Hematopoietic multipotent progenitor cell treated with erythropoietin and hydrocortisone succinate and interleukin-3 and kit ligand, for 4 days (in vitro differentiated cells): ENCODE measurements around the gene ULBP1.
"Not testable (repeated sequence)": the region's sequence is repeated elsewhere in the genome, so short reads cannot be mapped to it uniquely, and the experiment has no call there.

Source experiments
- DNase-seq: peaks from one replicate; pipeline ENCODE4 v3.0.0-alpha.2; 2015

Gene ULBP1

DNA sequence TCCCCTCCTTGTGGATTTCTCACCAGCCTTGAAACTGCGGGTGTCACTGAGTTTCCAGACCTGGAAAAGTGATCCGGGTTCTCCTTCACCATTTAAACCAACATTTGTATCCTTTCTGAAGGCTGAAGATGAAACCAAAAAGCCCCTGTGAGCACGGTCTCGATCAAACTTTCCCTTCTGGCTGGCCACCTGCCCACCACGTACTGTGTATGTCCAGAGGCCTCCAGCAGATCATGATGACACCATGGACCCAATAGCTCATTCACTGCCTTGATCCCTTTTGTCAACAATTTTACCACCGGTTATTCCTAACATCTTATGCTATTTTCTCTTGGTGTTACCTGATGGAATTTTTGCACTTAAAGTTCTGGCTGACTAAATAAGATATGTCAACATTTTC lies 15.6 kb downstream of the ULBP1 start:
- DNase-seq, result no peak

DNA sequence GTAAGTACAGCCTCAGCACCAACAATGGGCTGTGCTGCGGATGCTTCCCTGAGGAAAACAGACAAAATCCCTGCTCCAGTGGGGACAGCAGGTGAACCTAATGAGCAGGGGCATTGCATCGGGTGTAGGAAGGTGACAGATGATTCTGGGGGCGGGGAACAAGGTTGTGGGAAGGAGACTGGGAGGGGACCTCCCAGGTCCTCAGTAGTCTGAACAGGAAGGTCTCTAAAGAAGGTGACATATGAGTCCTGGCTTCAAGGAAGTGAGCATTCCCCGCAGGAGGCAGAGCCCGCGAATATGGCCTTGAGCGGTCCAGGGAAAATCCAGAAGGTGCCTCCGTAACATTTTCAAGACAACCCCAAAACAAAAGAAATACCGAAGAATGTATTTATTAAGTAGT lies 19.4 kb downstream of the ULBP1 start:
- no peak for DNase-seq

DNA sequence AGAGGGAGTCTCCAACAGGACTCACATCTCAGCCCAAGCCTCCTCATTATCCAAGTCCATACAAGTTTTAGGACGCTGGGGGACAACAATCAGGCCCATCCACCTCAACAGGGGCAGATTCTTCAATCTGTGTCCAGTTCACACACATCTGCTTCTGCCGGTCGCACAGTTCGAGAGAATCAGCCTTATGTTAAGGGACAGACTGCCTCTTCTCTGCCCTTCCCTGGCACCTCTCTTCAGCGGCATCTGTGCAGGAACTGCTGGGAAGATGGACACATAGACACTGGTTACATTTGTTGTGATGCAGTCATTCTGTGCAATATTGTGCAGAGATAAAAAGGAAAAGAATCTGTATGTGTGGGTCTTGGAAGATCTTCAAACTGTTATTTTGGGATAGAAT lies 21.0 kb downstream of the ULBP1 start:
- no peak for DNase-seq

DNA sequence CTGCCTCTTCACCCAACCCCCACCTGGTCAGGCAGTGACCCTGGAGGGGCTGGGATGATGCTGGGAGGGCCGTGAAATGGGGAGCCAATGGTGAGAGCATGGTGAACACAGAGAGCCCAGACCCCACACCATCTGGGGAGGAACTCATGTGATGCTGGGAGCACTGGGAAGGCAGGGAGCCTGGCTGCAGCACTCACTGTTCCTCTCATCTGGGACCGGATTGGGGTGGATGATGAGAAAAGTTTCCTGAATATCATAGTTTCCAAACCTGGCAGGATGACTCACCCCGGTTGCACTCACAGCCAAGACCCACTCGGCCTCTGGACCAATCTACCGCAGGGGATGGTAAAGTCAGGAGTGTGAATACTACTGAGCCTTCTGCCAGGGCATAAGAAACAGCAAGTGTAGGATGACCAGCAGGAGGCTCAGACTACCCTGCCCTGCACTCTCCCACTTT lies 21.8 kb downstream of the ULBP1 start:
- DNase-seq, result no peak

DNA sequence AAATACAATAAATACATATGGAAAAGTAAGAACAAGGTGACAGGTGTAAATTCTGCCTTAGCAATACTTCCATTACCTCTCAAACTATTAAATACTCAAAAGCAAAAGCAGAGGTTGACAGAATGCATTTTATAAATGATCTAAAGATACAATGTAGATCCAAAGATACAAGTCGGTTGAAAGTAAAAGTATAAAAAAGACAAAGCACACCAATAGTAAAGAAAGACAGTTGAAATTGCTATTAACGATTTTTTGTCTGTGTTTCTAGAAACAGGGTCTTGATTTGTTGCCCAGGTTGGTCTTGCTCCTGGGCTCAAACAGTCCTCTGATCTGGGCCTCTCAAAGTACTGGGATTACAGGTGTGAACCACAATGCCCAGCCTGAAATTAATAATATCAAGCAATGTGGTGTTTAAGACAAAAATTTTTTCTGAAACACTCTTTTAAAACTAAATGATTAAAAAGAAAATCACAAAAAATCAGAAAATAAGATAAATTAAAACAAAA lies 23.9 kb downstream of the ULBP1 start:
- DNase-seq, result no peak

DNA sequence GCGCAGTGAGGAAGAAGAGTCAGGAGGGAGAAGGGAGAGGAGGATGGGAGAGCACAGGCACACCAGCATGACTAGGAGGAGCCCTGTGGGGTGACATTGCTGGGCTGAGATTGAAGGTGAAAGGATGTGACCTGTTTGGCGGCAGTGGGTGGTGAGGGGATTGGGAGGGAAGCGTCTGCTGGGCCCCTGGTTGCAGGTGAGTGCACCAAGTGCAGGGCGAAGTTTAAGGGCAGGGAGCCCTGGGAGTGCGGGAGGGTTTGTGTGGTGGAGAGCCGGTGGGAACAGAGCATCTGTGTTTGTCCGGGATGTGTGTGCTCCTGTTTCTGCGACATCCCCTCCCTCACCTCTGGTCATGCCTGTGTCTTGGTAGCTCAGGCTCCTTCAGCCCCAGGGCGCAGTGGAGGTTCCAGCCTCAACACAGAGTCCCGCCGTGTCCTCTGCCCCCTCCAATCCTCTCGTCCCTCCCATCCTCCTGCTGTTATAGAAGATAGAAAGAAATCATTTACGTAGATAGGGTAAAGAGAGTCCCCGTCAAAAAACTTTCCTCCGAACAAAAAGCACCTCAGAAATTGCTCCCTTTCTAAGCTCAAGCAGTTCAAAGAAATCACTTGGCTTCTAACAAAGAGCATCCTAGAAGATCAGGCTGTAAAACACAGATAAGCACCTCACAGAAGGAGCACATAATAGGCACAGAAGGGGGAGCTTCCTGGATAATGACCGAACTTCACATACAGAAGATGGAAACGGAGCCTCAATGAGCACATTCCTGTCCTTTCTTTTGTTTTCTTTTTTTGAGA lies 25.0 kb downstream of the ULBP1 start:
- DNase-seq, result no peak

DNA sequence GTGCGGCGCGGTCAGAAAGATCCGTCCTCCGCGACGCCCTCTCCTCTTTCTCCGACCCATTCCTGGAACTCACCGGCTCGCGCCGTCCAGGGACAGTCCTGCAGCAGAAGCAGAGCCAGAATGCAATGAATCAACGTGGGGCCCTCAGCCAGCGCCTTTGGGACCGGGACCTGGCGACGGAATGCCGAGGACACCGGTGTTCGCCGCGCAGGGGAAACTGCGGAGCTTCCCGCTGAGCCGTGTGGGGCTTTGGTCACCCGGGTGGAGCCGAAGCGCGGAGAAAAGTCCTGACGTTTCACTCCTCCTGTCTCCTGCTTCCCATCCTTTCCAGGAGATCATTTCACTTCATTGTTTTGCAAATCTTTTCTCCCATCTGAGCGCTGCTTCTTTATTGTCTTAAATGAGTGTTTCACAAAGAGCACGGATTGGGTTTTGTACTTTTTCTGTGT lies 26.5 kb downstream of the ULBP1 start:
- no peak for DNase-seq

DNA sequence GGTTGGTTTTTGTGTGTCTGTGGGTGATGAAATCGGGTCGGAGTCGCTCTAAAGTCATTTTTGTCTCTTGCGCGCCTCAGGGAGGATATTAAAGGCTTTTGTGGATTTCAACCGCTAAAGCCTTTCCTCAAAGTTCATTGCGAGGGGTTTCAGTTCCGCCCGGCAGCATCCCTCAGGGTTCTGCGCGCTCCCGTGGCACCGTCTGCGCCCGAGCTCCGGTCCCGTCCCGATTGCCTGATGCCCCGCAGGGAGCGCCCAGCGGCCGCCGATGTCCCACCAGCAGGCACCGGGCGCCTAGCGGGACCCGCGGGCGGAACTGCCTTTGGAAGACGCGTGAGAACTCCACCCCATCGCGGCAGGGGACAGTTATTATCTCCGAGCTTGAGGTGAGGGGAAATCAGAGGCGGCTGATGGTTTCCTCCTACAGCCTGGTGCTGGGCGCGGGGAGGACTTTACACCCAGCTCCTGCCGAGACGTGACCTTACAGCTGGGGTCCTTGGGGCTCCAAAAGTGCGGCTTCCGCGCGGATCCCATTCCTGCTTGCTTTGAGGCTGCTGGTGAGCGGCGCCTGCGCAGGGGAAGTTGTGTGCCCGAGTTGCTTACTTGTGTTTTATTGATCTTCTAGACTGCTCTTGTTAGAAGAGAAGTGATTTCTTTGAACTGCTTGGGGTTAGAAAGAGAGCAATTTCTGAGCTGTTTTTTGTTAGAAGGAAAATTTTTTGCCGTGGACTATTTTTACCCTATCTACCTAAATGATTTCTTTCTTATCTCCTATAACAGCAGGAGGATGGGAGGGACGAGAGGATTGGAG lies 27.1 kb downstream of the ULBP1 start:
- peak; percentile 13 for DNase-seq

DNA sequence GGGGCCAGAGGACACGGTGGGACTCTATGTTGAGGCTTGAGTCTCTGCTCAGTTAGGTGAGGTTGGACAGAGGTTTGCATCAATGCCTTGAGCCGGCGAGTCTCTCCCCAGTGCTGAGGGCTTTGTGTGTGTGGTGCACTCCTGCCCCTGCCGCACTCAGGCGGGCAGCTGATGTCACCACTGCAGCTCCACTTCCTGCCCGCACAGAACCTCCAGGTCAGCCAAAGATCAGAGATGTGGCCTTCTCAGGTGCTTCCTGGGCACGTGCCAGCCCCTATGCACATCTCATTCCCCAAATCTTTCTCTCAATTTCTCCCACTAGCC lies 27.7 kb downstream of the ULBP1 start:
- DNase-seq, result not testable (repeated sequence)

DNA sequence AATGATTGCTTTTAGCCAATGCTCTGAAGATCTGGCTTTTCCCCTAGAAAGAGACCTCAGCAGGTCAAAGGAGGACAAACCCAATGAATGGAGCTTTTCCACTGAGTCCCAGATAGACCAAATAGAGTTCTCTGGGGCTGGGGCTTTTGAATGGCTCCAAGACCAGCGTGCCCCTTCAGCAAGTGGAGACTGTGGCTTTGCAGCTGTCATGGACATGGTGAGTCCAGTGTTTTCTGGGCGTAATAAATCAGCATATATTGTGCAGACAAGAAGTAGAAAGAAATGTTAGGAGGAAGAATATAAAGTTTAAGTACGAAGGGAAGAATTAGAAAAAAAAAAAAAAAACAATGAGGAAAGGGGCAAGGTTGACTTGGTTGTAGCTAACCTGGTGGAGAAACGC lies 28.1 kb downstream of the ULBP1 start:
- no peak for DNase-seq

DNA sequence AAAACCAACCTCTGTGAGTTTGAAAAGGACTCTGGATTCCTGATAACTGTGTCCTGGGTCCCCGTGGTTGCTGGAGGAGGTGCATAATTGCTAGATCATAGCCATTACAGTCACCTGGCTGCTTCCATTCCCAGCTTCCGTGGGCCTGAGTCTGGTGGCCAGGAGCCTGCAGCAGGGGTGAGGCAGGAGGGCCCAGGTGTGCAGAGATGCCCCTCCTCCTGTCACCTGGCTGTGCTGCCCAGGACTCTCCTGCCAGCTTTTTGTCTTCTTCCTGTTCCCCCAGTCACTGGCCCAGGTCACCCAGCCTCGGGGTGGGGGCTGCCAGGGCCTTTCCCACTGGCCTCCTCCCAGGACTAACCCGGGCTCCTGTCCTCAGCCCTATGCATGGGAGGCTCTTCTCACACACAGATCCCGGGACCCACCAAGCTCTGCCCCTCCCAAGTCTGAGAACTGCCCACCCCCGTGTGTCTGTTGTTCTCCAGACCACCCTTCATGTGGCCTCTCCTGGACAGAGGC lies 31.6 kb downstream of the ULBP1 start:
- no peak for DNase-seq

DNA sequence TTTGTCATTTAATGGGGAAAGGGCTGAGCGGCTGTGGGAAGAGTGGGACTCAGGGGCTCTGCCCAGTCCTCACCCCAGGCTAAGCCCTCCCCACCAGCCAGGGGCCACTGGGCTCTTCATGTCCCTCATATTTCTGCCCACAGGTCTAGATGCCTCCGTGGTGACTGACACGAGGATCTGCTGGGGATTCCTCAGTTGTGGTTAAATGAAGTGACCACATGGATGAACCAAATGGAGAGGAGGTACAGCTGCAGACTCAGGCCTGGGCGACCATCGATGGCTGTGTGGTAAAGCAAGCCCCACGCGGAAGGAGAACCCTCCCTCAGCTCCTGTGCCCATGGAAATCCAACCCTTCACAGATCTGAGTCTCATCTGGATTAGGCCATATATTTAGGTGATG lies 32.2 kb downstream of the ULBP1 start:
- DNase-seq, result no peak

DNA sequence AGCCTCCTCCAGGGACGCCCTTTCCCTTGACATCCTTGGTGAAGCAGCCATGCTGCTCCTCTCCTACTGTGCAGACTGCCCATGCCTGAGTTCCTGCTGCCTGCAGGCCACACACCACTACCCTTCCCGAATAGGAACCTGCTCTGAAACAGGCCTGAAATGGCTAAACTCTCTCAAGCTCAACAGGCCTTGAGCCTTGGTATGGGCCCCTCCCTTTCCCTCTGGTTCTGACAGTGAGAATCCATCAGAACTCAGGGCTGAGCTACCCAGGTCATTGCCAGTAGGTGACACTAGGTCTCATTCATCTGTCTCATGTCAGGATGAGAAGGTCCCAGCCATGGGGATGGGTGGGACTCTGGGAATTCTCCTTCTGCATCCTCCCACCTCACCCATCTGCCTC lies 35.9 kb downstream of the ULBP1 start:
- no peak for DNase-seq

DNA sequence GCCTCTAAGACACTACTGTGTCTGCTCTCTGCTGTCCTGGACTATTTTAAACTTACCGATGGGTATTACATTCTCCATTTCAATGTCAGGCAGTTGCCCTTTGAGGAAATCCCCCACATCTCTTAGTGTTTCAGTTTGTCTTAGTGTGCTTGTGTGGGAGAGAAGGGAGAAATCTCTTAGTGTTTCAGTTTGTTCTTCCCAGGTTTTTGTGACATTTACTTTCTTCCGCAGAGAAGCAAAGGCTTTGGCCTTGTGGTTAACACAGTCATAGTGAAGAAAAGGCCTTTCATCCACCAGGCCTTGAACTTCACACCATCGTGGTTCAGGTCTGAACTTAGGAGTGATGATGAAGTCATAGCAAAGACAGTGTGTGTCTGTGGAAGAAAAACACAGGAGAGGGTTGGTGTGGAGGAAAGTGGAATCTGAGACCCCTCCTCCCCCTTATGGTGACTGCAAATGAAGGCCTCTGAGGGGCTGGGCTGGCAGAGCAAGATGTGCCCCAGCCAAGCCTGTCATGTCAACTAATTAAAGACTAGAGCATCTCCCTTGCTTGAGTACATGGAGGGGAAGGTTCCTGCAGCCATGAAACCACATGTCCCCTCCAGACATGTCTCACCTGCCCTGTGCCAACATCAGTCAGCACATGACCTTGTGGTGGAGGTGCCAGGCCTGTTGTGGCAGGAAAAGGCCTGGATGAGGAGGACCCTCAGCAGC lies 37.7 kb downstream of the ULBP1 start:
- DNase-seq, result no peak

DNA sequence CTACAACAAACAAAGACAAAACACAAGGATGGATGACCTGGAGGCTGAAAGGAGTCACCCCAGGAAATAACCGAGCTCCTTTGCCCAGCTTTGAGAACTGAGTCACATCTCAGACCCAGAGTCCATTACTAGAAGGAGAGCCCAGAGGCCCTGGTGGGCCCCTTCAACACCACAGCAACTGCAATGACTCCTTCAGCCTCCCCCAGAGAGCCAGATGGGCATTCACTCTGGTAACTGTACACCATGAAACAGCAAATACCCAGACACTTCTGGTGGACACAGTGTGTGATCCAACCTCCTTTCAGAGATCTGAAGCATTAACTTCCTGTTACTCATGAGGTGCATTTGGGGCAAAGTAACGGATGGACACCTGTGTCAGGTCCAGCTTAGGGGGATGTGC lies 39.0 kb downstream of the ULBP1 start:
- no peak for DNase-seq

DNA sequence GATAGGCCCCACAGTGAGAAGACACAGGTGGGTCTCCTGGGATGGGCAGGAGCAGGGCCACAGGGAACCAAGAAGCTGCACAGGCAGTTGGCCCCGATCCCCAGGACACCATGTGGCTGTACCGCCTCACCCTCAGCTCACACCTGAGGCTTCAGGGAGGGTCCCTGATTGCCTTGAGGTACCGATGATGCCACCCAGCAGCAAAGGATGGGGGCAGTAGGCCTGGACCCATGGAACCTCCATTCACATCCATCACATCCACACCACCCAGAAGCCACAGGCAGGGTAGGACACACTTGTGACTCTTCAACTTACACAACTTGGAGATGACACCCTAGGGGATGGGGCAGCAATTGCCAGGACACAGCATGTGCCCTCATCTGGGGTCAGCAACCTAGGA lies 39.9 kb downstream of the ULBP1 start:
- not testable (repeated sequence) for DNase-seq

DNA sequence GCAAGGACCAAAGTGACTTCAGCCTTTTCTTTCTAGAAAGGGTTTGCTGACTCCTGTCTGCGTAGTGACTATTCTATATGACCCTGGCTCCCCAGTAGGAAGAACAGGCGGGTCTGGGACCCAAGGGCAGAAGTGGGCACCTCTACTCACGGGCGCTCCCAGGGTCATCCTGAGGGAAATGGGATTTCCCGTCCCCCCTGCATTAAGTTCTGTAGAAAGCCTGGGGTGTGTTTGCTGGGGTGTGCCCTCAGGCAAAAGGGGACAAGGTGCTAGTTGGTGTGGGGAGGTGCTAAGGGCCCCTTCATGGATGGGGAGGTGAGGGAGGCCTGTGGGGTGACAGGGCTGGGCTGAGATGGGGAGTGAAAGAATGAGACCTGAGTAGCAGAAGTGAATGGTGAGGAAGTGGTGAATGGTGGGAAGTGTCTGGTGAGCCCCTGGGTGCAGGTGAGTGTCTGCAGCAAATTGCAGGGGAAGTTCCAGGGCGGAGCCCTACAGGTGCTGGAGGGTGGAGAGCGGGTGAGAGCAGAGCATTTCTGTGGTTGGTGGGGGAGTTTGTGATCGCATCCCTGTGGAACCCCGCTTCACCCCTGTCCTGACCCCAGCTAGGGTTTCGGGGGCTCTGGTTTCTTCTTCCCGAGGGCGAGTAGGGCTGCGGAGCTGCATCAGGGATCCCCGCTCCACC lies 40.5 kb downstream of the ULBP1 start:
- DNase-seq, result no peak

DNA sequence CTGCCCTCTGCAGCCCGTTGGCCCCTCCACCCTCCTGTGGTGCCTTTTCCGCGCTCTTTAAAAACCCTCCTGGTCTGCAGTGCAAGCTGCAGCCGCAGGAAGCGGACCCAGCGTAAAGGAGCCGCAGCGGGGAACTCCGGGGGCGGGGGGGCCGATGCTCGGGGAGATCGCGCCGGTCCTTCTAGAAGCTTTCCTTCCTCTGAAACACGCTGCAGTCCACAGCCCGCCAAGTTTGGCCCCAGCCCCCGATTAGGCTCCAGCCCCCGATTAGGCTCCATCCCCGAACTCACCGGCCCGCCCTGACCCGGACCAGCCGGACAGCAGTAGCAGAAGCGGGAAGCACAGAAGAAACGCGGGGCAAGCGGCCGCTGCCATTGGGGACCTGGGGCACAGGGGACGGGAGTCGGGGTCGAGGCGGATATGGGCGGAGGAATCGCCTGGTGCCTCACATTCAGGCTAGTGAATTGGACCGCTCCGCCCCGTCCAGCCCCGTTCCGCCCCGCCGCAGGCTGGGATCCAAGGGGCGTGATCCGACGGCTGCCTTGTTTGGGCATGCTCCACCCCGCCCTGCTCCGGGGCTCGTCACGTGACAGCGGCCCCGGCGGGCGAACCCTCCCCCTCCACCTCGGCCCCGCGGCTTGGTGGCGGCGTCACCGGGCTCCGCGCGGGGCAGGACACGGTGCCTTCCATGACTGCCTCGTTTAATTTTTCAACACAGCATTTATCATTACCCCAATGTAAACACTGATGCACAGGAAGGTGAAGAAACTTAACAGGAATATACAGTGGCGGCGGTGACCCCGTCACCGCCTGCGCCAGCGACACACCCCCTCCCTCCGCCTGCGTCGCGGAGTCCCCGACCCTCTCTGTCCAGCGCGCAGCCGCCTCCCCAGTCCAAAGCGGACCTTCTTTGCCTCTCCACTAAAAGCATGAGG lies 41.3 kb downstream of the ULBP1 start:
- peak; percentile 95 for DNase-seq

DNA sequence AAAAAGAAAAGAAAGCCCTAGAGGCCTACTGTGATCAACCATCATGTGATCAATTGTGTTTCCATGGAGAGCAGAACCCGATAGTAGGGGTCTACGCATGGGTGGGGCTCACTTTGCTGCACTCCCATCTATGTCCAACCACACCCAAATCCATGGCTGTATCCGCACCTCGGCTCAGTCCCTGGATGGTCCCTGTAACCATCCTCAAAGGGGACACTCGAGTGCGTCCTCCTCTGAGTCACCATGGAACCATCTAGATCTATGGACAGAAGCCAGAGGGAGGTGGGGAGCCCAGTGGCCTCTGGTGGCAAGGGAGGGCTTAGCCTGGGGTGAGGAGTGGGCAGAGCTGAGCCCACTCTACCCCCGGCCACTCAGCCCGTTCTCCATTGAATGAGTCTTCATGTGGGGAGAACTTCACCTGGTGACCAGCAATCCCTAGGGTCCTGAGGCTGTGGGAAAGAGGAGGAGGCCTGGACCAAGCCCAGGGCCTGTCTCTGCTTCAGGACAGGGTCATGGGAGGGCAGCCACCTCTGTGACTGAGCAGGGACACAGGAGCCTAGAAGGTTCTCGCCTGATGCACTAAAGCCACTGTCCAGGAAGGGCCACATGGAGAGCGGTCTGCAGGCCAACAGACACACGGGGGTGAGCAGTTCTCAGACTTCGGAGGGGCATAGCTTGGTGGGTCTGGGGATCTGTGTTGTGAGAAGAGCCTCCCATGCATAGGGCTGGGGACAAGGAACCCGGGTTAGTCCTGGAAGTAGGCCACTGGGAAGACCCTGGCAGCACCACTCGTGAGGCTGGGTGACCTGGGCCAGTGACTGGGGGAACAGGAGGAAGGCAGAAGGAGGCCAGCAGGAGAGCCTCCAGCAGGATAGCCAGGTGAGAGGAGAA lies 42.3 kb downstream of the ULBP1 start:
- DNase-seq, result no peak

DNA sequence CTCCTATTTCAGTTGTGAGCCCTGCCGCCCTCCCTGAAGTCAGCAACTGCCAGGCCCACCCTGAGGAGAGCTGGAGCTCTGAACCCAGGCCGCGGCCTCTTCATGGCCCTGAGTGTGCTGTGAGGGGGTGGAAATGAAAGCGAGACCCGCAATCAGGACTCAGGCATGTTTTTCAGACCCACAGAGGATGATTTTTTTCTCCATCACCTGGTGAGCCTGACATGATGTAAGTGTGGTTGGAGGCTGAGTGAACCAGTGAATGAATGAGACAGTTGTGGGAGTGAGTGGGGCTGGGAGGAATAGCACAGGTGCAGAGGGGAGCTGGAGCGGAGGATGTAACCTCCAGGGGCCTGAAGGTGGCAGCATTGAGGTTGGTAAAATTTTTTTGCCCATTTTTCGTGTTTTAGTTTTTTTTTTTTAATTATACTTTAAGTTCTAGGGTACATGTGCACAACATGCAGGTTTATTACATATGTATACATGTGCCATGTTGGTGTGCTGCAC lies 43.3 kb downstream of the ULBP1 start:
- DNase-seq, result peak; percentile 54
